ENCODE results near the gene PHPT1. TPM values are rescaled to one million over a fixed set of nuclear protein-coding genes. Genes with fewer than 3 reads are reported as not detected.

Gene PHPT1
- total and polyA plus RNA-seq, 2 of the 13 experiments (the other 11 are each of a cell fraction or from before 2014, with no cell fraction given), result 189 to 192 TPM

DNA sequence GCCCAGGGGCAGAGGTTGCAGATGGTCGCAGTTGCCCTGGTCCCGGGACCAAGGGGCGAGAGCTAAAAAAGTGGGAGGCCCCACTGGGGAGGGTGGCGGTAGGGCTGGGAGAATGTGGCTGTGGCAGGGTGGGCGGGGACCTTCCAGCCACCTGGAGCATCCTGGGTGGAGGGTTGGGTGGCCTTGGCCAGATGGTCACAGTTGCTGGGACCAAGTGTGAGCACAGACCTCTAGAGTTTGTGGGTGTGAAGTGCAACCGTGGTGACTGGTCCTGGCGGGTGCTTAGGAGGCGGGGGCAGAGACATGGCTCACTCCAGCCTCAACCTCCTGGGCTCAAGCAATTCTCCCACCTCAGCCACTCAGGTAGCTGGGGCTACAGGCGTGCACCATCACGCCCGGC, 31.4 kb downstream of the PHPT1 start (continued):
- TF ChIP-seq, protein P1, sequence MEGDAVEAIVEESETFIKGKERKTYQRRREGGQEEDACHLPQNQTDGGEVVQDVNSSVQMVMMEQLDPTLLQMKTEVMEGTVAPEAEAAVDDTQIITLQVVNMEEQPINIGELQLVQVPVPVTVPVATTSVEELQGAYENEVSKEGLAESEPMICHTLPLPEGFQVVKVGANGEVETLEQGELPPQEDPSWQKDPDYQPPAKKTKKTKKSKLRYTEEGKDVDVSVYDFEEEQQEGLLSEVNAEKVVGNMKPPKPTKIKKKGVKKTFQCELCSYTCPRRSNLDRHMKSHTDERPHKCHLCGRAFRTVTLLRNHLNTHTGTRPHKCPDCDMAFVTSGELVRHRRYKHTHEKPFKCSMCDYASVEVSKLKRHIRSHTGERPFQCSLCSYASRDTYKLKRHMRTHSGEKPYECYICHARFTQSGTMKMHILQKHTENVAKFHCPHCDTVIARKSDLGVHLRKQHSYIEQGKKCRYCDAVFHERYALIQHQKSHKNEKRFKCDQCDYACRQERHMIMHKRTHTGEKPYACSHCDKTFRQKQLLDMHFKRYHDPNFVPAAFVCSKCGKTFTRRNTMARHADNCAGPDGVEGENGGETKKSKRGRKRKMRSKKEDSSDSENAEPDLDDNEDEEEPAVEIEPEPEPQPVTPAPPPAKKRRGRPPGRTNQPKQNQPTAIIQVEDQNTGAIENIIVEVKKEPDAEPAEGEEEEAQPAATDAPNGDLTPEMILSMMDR (CRISPR knock-in tag; IDR thresholded peaks at IDR 0.05), result peak; percentile 36
- TF ChIP-seq SP5 (CRISPR knock-in tag; IDR thresholded peaks at IDR 0.05; ENCODE audit: borderline replicate concordance, low read depth) (0 out of 2 replicates have a peak, but pooled peaks have one; percentile 15), HNF4A (CRISPR knock-in tag; IDR thresholded peaks at IDR 0.05) (0 out of 2 replicates have a peak, but pooled peaks have one; percentile 6), GATAD2A (CRISPR knock-in tag; IDR thresholded peaks at IDR 0.05) (0 out of 2 replicates have a peak, but pooled peaks have one; percentile 14)

DNA sequence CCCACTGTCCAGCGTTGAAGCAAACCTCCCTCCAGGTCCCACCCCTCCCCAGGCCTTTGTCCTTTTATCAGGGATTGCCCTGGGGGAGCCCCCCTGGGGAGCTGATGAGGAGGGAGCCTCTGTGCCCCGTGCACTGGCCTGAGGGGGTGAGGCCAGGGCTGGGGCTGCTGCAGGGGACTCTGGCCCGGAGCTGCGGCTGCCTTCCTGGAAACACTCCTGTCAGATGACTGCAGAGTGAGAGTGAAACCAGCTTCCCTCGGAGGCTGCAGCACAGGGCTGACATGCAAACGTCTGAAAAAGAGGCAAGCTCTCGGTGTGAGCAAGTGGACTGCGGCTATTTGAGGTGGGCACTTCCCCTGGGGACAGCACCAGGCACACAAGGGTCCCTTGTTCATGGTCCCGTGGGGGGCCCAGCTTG, 32.5 kb downstream of the PHPT1 start:
- DNase-seq (ENCODE audit: low spot score), result peak; percentile 52
- intact Hi-C loops (cut with micrococcal nuclease; ENCODE audit: unreplicated experiment), result loop anchor here (5.0 to 10.0 kb wide), 2 partner anchors 34 to 97 kb away; partner anchors contain the start of gene PHPT1
- TF ChIP-seq ZNF564 (CRISPR knock-in tag; IDR thresholded peaks at IDR 0.05), result no peak
- TF ChIP-seq ZNF34 (CRISPR knock-in tag; IDR thresholded peaks at IDR 0.05; ENCODE audit: borderline replicate concordance), result no peak
- no peak for TF ChIP-seq ZNF138 (CRISPR knock-in tag; IDR thresholded peaks at IDR 0.05; ENCODE audit: low read depth)
- TF ChIP-seq, protein P2, sequence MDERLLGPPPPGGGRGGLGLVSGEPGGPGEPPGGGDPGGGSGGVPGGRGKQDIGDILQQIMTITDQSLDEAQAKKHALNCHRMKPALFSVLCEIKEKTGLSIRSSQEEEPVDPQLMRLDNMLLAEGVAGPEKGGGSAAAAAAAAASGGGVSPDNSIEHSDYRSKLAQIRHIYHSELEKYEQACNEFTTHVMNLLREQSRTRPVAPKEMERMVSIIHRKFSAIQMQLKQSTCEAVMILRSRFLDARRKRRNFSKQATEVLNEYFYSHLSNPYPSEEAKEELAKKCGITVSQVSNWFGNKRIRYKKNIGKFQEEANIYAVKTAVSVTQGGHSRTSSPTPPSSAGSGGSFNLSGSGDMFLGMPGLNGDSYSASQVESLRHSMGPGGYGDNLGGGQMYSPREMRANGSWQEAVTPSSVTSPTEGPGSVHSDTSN (CRISPR knock-in tag; IDR thresholded peaks at IDR 0.05), result no peak
- peak; percentile 53; the same call in 1 of the 2 replicates for TF ChIP-seq NFKB2 (CRISPR knock-in tag; IDR thresholded peaks at IDR 0.05; ENCODE audit: borderline replicate concordance)
- TF ChIP-seq, protein P3, sequence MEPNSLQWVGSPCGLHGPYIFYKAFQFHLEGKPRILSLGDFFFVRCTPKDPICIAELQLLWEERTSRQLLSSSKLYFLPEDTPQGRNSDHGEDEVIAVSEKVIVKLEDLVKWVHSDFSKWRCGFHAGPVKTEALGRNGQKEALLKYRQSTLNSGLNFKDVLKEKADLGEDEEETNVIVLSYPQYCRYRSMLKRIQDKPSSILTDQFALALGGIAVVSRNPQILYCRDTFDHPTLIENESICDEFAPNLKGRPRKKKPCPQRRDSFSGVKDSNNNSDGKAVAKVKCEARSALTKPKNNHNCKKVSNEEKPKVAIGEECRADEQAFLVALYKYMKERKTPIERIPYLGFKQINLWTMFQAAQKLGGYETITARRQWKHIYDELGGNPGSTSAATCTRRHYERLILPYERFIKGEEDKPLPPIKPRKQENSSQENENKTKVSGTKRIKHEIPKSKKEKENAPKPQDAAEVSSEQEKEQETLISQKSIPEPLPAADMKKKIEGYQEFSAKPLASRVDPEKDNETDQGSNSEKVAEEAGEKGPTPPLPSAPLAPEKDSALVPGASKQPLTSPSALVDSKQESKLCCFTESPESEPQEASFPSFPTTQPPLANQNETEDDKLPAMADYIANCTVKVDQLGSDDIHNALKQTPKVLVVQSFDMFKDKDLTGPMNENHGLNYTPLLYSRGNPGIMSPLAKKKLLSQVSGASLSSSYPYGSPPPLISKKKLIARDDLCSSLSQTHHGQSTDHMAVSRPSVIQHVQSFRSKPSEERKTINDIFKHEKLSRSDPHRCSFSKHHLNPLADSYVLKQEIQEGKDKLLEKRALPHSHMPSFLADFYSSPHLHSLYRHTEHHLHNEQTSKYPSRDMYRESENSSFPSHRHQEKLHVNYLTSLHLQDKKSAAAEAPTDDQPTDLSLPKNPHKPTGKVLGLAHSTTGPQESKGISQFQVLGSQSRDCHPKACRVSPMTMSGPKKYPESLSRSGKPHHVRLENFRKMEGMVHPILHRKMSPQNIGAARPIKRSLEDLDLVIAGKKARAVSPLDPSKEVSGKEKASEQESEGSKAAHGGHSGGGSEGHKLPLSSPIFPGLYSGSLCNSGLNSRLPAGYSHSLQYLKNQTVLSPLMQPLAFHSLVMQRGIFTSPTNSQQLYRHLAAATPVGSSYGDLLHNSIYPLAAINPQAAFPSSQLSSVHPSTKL (CRISPR knock-in tag; IDR thresholded peaks at IDR 0.05), result no peak
- no peak for TF ChIP-seq ZNF17 (CRISPR knock-in tag; IDR thresholded peaks at IDR 0.05)
- no peak for TF ChIP-seq ZSCAN25 (CRISPR knock-in tag; IDR thresholded peaks at IDR 0.05)
- peak; percentile 35 for TF ChIP-seq MED1 (CRISPR knock-in tag; IDR thresholded peaks at IDR 0.05)
- no peak for TF ChIP-seq PRMT3 (CRISPR knock-in tag; IDR thresholded peaks at IDR 0.05; ENCODE audit: borderline replicate concordance, low read depth)
- no peak for TF ChIP-seq ZNF256 (CRISPR knock-in tag; conservative IDR thresholded peaks at IDR 0.05)
- TF ChIP-seq TGIF2 (CRISPR knock-in tag; IDR thresholded peaks at IDR 0.05), result no peak
- TF ChIP-seq ZNF546 (CRISPR knock-in tag; conservative IDR thresholded peaks at IDR 0.05), result no peak
- TF ChIP-seq SMAD9 (CRISPR knock-in tag; IDR thresholded peaks at IDR 0.05), result 0 out of 2 replicates have a peak, but pooled peaks have one; percentile 4
- TF ChIP-seq AHR (CRISPR knock-in tag; IDR thresholded peaks at IDR 0.05), result no peak

More for the DNA sequence above, 32.5 kb downstream of the PHPT1 start:
- peaks cover 4% of the 10 kb centered on the region for H3K79me2 ChIP-seq (ENCODE audit: insufficient read depth, low read length)
- POLR2A ChIA-PET, result interaction anchor here (0.9 to 7.1 kb wide), 13 partner anchors 12 to 205 kb away, joined by 3 to 45 read pairs (median 7); partner anchors contain the start of genes AJM1, C8G, EDF1 and FBXW5
- peak overlapping the region; percentile 98 for H3K4me2 ChIP-seq (ENCODE audit: low read depth, low read length)
- H3K9ac ChIP-seq (ENCODE audit: insufficient read depth, low read depth, low read length), result peak overlapping the region; percentile 63
- 0% methylated on average over 4 of the region's 9 CpGs for WGBS (ENCODE audit: low lambda C conversion rate)
- peak; percentile 58 for ATAC-seq
- H3K4me1 ChIP-seq (ENCODE audit: insufficient read depth, low read length), result peaks cover 58% of the 10 kb centered on the region
- no peaks in the 10 kb centered on the region for H3K36me3 ChIP-seq (replicated peaks in 1 of 2; ENCODE audit: control insufficient read depth in 1 of 2, insufficient read depth in 2 of 2, low read length in 2 of 2)
- peaks cover 0 to 2% of the 10 kb centered on the region in 2 experiments; a peak in 3 of 5 replicates for H3K27me3 ChIP-seq (ENCODE audit: control insufficient read depth in 1 of 2, insufficient read depth in 2 of 2, low read length in 2 of 2)
- H3K9me3 ChIP-seq (ENCODE audit: low read length), result no peaks in the 10 kb centered on the region
- peak overlapping the region; percentile 56 to 82 (median 60) for H3K4me3 ChIP-seq (replicated peaks in 1 of 3; ENCODE audit: insufficient read depth in 1 of 3, low read depth in 2 of 3, low read length in 3 of 3)
- H4K20me1 ChIP-seq (ENCODE audit: insufficient read depth, low read length), result no peaks in the 10 kb centered on the region
- H2AFZ ChIP-seq (ENCODE audit: low read length), result no peak overlapping the region
- CTCF ChIA-PET (ENCODE audit: low intra/inter-chr PET ratio, low total read pairs), result no interaction called here
- peak overlapping the region; percentile 60 for H3K27ac ChIP-seq (ENCODE audit: extremely low read length, insufficient read depth, low read length)
- BruUV-seq (replicated peaks), result no TSS peak
- in situ Hi-C loops (cut with HindIII; ENCODE audit: extremely low pct_ligation_motif_present, low pct_unique_long_range_greater_than_20kb), result no loop called here
- FAIRE-seq, result no peak

Measured in HepG2 (cell line).